Endothelial cell of umbilical vein (primary cell): ENCODE measurements around the gene NOTCH1. TPM values are rescaled to one million over a fixed set of nuclear protein-coding genes. Genes with fewer than 3 reads are reported as not detected.

Experiments
- BruUV-seq: library from RNA; stranded (reverse); fragments of 400-500 nt; replicated peaks from 2 replicates; lab custom pipeline; 2021; lab: Mats Ljungman, UMichigan
- CTCF ChIA-PET: fragments of 300-600, 350-600 bp; sonication (Branson Sonifier 250); formaldehyde crosslinking; loops from one replicate; lab custom pipeline; 2021; ENCODE audit warnings: antibody characterized with exemption, inconsistent platforms; lab: Charles Lee
- POLR2A ChIA-PET: fragments of 300-600, 350-600 bp; sonication (Branson Sonifier 250); formaldehyde crosslinking; loops from one replicate; lab custom pipeline; 2021; ENCODE audit warnings: antibody characterized with exemption, inconsistent platforms; lab: Charles Lee
- DNase-seq: peaks from one replicate; pipeline ENCODE4 v3.0.0-alpha.2; 2011; ENCODE audit warnings: low read depth, low spot score
- FAIRE-seq: peaks from 2 replicates; lab custom pipeline; 2011; peaks lifted over from hg19 to GRCh38; lab: Jason Lieb, UNC
- H2AFZ ChIP-seq: 2 replicates; pipeline ENCODE4 v1.6.0; 2012; ENCODE audit warnings: low read depth, low read length, control low read depth, inconsistent platforms
- H3K27ac ChIP-seq: 2 replicates; pipeline ENCODE4 v1.5.1; 2011; ENCODE audit warnings: low read depth, mild to moderate bottlenecking, control low read depth, low read length, moderate library complexity; ENCODE audit not compliant: insufficient read depth
- H3K27me3 ChIP-seq, 2 experiments: 2 replicates each; pipeline versions ENCODE4 v1.6.0 to v1.6.1; 2011; ENCODE audit warnings: low read length in 2 of 2, mixed read lengths in 1 of 2; ENCODE audit not compliant: control insufficient read depth in 2 of 2, insufficient read depth in 2 of 2
- H3K36me3 ChIP-seq, 2 experiments: 2 replicates in 1 of 2; 3 replicates in 1 of 2; pipeline ENCODE4 v1.5.1; 2011; ENCODE audit warnings: low read length in 2 of 2, mild to moderate bottlenecking in 1 of 2, moderate library complexity in 1 of 2; ENCODE audit not compliant: control insufficient read depth in 2 of 2, insufficient read depth in 2 of 2; ENCODE audit errors: extremely low read depth in 1 of 2
- H3K4me1 ChIP-seq: 3 replicates; pipeline ENCODE4 v1.5.1; 2011; ENCODE audit warnings: mild to moderate bottlenecking, low read length; ENCODE audit not compliant: control insufficient read depth, insufficient read depth; ENCODE audit errors: extremely low read depth
- H3K4me2 ChIP-seq: 2 replicates; pipeline ENCODE4 v1.6.1; 2011; ENCODE audit warnings: low read length, control low read depth, mixed read lengths; ENCODE audit not compliant: insufficient read depth
- H3K4me3 ChIP-seq, 3 experiments: fragments of 200-600 bp in 1 of 3; sonication (generic), shearing (Covaris generic) in 1 of 3; replicated peaks in 1 of 3; 2 replicates each; pipeline ENCODE4 v1.5.1; 2011 to 2016; ENCODE audit warnings: control low read depth in 3 of 3, low read length in 3 of 3, mild to moderate bottlenecking in 2 of 3, inconsistent platforms in 1 of 3, low read depth in 1 of 3, moderate library complexity in 1 of 3; ENCODE audit not compliant: insufficient read depth in 1 of 3
- H3K79me2 ChIP-seq: 2 replicates; pipeline ENCODE4 v1.6.0; 2012; ENCODE audit warnings: low read length, inconsistent platforms; ENCODE audit not compliant: control insufficient read depth, insufficient read depth
- H3K9ac ChIP-seq: replicated peaks from 2 replicates; pipeline ENCODE3; 2011; ENCODE audit warnings: low read length, control low read depth; ENCODE audit not compliant: insufficient read depth; ENCODE audit errors: extremely low read depth
- H3K9me1 ChIP-seq: replicated peaks from 3 replicates; pipeline ENCODE4 v1.6.0; 2011; ENCODE audit warnings: mild to moderate bottlenecking, low read length; ENCODE audit not compliant: control insufficient read depth, insufficient read depth; ENCODE audit errors: extremely low read depth
- H3K9me3 ChIP-seq: replicated peaks from 2 replicates; pipeline ENCODE4 v1.5.1; 2012; ENCODE audit warnings: low read length, inconsistent platforms; ENCODE audit not compliant: control insufficient read depth, insufficient read depth
- H4K20me1 ChIP-seq: replicated peaks from 2 replicates; pipeline ENCODE3; 2011; ENCODE audit warnings: mild to moderate bottlenecking, low read length; ENCODE audit not compliant: control insufficient read depth, insufficient read depth; ENCODE audit errors: extremely low read depth
- CTCF ChIP-seq, 2 donors: IDR thresholded peaks; 1 replicate in 1 of 2; 2 replicates in 1 of 2; pipeline ENCODE4 v1.5.1; 2011; ENCODE audit warnings: low read length in 2 of 2, mild to moderate bottlenecking in 2 of 2, moderate library complexity in 2 of 2, control low read depth in 1 of 2, inconsistent platforms in 1 of 2, low read depth in 1 of 2; ENCODE audit not compliant: insufficient read depth in 1 of 2; ENCODE audit errors: extremely low read depth in 1 of 2
- EZH2 ChIP-seq: IDR thresholded peaks from 2 replicates; pipeline ENCODE4 v1.6.1; 2012; ENCODE audit warnings: borderline replicate concordance, low read depth, mild to moderate bottlenecking, moderate library complexity, low read length, inconsistent platforms; ENCODE audit not compliant: severe bottlenecking
- FOS ChIP-seq: IDR thresholded peaks from 2 replicates; pipeline ENCODE4 v1.6.1; 2011; ENCODE audit warnings: mild to moderate bottlenecking, low read length, moderate library complexity, borderline replicate concordance; ENCODE audit not compliant: insufficient read depth
- GATA2 ChIP-seq: IDR thresholded peaks from 2 replicates; pipeline ENCODE4 v1.7.0; 2011; ENCODE audit warnings: low read depth, mild to moderate bottlenecking, moderate library complexity, mixed read lengths, low read length; ENCODE audit not compliant: insufficient read length, insufficient read depth
- JUN ChIP-seq: IDR thresholded peaks from 2 replicates; pipeline ENCODE4 v1.6.1; 2011; ENCODE audit warnings: borderline replicate concordance, low read depth; ENCODE audit not compliant: insufficient read length, insufficient read depth
- MAX ChIP-seq: IDR thresholded peaks from 2 replicates; pipeline ENCODE4 v1.6.1; 2011; ENCODE audit not compliant: insufficient read depth, insufficient read length
- MYC ChIP-seq: IDR thresholded peaks from one replicate; pipeline ENCODE4 v1.6.1; 2011; ENCODE audit warnings: mild to moderate bottlenecking, low read depth, low read length
- POLR2A ChIP-seq: IDR thresholded peaks from 2 replicates; pipeline ENCODE4 v1.6.1; 2012; ENCODE audit warnings: low read depth, mild to moderate bottlenecking, control low read depth, low read length
- POLR2AphosphoS5 ChIP-seq: IDR thresholded peaks from 2 replicates; pipeline ENCODE4 v1.6.1; 2012; ENCODE audit warnings: low read depth, mild to moderate bottlenecking, control low read depth, low read length, moderate library complexity; ENCODE audit not compliant: insufficient read depth
- dilution Hi-C: fragments of 300-500 bp; cut with MboI; formaldehyde crosslinking; loops from one replicate; pipeline ENCODE4 v1.15.0; 2019; ENCODE audit warnings: low sequenced_read_pairs; ENCODE audit not compliant: extremely low pct_ligation_motif_present
- intact Hi-C: fragments of 100-400 bp; cut with micrococcal nuclease; formaldehyde crosslinking; loops from one replicate; pipeline ENCODE4 v1.10.0; 2022
- polyA plus RNA-seq, 4 experiments: library from polyadenylated mRNA; depleted of rRNA in 3 of 4; stranded (reverse) in 3 of 4; unstranded in 1 of 4; fragments of >200 nt; gene quantifications; 2 replicates each; pipeline versions ENCODE4 v1.2.1 to v1.2.3, GENCODE V29; 2011 to 2012; ENCODE audit warnings: missing spikeins in 1 of 4
- total RNA-seq: library from RNA; stranded (reverse); gene quantifications from 2 replicates; pipeline ENCODE4 v1.2.3, GENCODE V29; 2021

Gene NOTCH1
- total and polyA plus RNA-seq, 2 donors (not counting 3 experiments of a cell fraction or from before 2014, with no cell fraction given) = 31.7 to 153 TPM

GRCh38 chr9:136506425-136506824 is 39.4 kb downstream of the NOTCH1 start:
- TF ChIP-seq POLR2A (no peak), POLR2AphosphoS5 (no peak), GATA2 (no peak), JUN (no peak), EZH2 (no peak), MAX (no peak), FOS (no peak), CTCF (IDR thresholded peaks at IDR 0.05; ENCODE audit: extremely low read depth in 1 of 2, insufficient read depth in 1 of 2, low read depth in 1 of 2, low read length in 2 of 2) (no peak), MYC (no peak)
- BruUV-seq = no TSS peak
- no peak overlapping the region for H2AFZ ChIP-seq
- intact Hi-C loops (no loop called here), dilution Hi-C loops (no loop called here)
- peaks cover 42 to 94% of the 10 kb centered on the region in 2 experiments for H3K36me3 ChIP-seq
- POLR2A ChIA-PET = no interaction called here
- no peak overlapping the region for H3K27ac ChIP-seq
- H4K20me1 ChIP-seq = no peaks in the 10 kb centered on the region
- no peaks in the 10 kb centered on the region for H3K27me3 ChIP-seq
- CTCF ChIA-PET = no interaction called here
- H3K9me1 ChIP-seq = no peaks in the 10 kb centered on the region
- H3K4me2 ChIP-seq = no peak overlapping the region
- H3K79me2 ChIP-seq = peaks cover 25% of the 10 kb centered on the region
- FAIRE-seq (no peak), DNase-seq (no peak)
- H3K9me3 ChIP-seq = no peaks in the 10 kb centered on the region
- H3K4me1 ChIP-seq = peaks cover 9% of the 10 kb centered on the region
- no peak overlapping the region for H3K4me3 ChIP-seq
- no peak overlapping the region for H3K9ac ChIP-seq
